ENCODE data around the gene ASB1. TPM values are rescaled to one million over a fixed set of nuclear protein-coding genes. Genes with fewer than 3 reads are reported as not detected.

Gene ASB1
- total RNA-seq, 1 experiment from 2014 or later: 46.0 TPM

GRCh38 chr2:238383743-238384380 lies 42.9 kb upstream of the ASB1 start:
- H3T11ph ChIP-seq (ENCODE audit: low read length): no peak overlapping the region
- no CpG with 5 or more reads among the region's 7 CpGs for WGBS (ENCODE audit: extremely low coverage, insufficient read length, low lambda C conversion rate)
- H3K4me3 Mint-ChIP-seq: no peak overlapping the region

More at GRCh38 chr2:238383743-238384380, 42.9 kb upstream of the ASB1 start:
- H4K5ac ChIP-seq (ENCODE audit: insufficient read length, low read depth, low read length): no peak overlapping the region
- no peaks in the 10 kb centered on the region for H3K79me1 ChIP-seq (ENCODE audit: insufficient read depth, low read depth, low read length, poor library complexity, severe bottlenecking)
- H3K27me3 ChIP-seq (ENCODE audit: insufficient read depth, low read length): no peaks in the 10 kb centered on the region
- no peak overlapping the region for H2BK5ac ChIP-seq (ENCODE audit: insufficient read length, low read length)
- H3K4me1 ChIP-seq (ENCODE audit: insufficient read depth, low read length): peaks cover 8% of the 10 kb centered on the region; the same call in 1 of the 2 replicates
- no peak overlapping the region for H3K23ac ChIP-seq (ENCODE audit: insufficient read length, low read depth, low read length)
- H2AK5ac ChIP-seq (ENCODE audit: insufficient read length, low read length): no peak overlapping the region
- H3K27me3 Mint-ChIP-seq (ENCODE audit: low read depth): no peaks in the 10 kb centered on the region; the same call in 1 of the 2 replicates
- no peak overlapping the region for H4K8ac ChIP-seq (replicated peaks; ENCODE audit: insufficient read length, low read depth, low read length)
- DNase-seq: no peak
- H3K23me2 ChIP-seq (ENCODE audit: insufficient read length, low read depth, low read length, poor library complexity, severe bottlenecking): peaks cover 4% of the 10 kb centered on the region
- no peaks in the 10 kb centered on the region for H3K79me2 ChIP-seq (ENCODE audit: insufficient read depth, low read length)
- no peaks in the 10 kb centered on the region for H4K20me1 ChIP-seq (ENCODE audit: control insufficient read depth, insufficient read depth, insufficient read length)
- no peak overlapping the region for H4K91ac ChIP-seq (ENCODE audit: insufficient read length, low read depth, low read length)
- H3K4ac ChIP-seq (ENCODE audit: low read depth, low read length): no peak overlapping the region
- H3K4me1 Mint-ChIP-seq: peaks cover 12 to 27% of the 10 kb centered on the region in 2 experiments
- no peak overlapping the region for H3K9ac ChIP-seq (ENCODE audit: extremely low read depth, insufficient read length, low read length)
- peaks cover 2 to 7% of the 10 kb centered on the region in 2 experiments; a peak in 2 of 5 replicates for H3K9me3 Mint-ChIP-seq
- no peak overlapping the region for H2BK15ac ChIP-seq (ENCODE audit: low read depth, low read length)
- H3K27ac Mint-ChIP-seq: peak overlapping the region in 1 of 3 experiments; percentile 1; a peak in 1 of 7 replicates
- no peak overlapping the region for H2BK20ac ChIP-seq (ENCODE audit: low read depth, low read length, poor library complexity, severe bottlenecking)
- no peak for TF ChIP-seq CTCF (conservative IDR thresholded peaks at IDR 0.05)
- no peak overlapping the region for H3K14ac ChIP-seq (ENCODE audit: insufficient read depth, low read length)
- H2AFZ ChIP-seq (ENCODE audit: low read length): no peak overlapping the region
- H2BK12ac ChIP-seq (ENCODE audit: insufficient read length, low read depth, low read length): no peak overlapping the region
- H3K27ac ChIP-seq (ENCODE audit: insufficient read length, low read depth, low read length): no peak overlapping the region
- H3K9me3 ChIP-seq (ENCODE audit: control insufficient read depth, low read depth, low read length): no peaks in the 10 kb centered on the region
- H3K56ac ChIP-seq (ENCODE audit: insufficient read length, low read depth, low read length): no peak overlapping the region
- H3K18ac ChIP-seq (ENCODE audit: insufficient read length, low read depth, low read length): no peak overlapping the region
- peaks cover 15 to 25% (median 24%) of the 10 kb centered on the region in 3 experiments; a peak in 6 of 7 replicates for H3K36me3 Mint-ChIP-seq (ENCODE audit: insufficient read depth in 1 of 3, low read depth in 3 of 3)
- no peak overlapping the region for H2BK120ac ChIP-seq (ENCODE audit: low read depth, low read length, poor library complexity, severe bottlenecking)
- H3K4me2 ChIP-seq (ENCODE audit: insufficient read depth, insufficient read length, low read length): no peak overlapping the region
